Measurements from ENCODE around the gene CYTH1. TPM values are rescaled to one million over a fixed set of nuclear protein-coding genes. Genes with fewer than 3 reads are reported as not detected.
A peak's percentile ranks its signal among the peaks of the same experiment; 100 is the strongest.

The CYTH1 gene
- total and polyA plus RNA-seq, 8 donors, result 36.6 to 96.1 (median 41.3) TPM

GRCh38 chr17:78634154-78634553 is 147.9 kb downstream of the CYTH1 start:
- H3K4me3 ChIP-seq, result no peak overlapping the region

DNA sequence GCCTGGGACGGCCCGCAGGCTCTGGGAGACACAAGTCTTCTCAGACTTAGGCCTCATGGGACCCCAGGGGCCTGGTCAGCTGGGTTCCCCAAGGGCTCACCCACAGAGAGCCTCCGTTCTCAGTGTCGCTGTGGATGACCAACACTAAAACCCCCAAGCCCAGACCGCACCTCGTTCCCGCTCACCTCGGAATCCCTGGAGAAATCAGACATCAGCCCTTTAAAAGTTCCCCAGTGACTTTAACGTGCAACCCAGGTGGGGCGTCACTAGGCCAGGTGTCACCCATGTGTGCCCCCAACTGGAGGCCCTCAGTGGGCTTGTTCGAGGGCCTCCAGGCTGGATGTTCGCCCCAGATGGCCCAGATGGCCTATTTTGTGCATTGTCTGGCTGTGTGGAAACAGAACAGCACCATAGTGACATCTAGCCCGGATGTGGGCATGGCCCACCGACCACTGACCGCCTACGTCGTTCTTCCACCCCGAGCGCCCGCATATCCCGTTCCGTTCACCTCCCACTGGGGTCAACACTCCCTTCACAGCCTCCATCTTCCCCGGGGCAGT is 152.6 kb downstream of the CYTH1 start:
- Histone ChIP-seq H3K4me3 (no peak overlapping the region), H3K36me3 (no peaks in the 10 kb centered on the region), H3K27ac (no peak overlapping the region), H3K27me3 (no peaks in the 10 kb centered on the region), H3K9me3 (no peaks in the 10 kb centered on the region), H3K4me1 (no peaks in the 10 kb centered on the region)
- intact Hi-C loops (cut with DNase I), result no loop called here
- TF ChIP-seq, protein P1, sequence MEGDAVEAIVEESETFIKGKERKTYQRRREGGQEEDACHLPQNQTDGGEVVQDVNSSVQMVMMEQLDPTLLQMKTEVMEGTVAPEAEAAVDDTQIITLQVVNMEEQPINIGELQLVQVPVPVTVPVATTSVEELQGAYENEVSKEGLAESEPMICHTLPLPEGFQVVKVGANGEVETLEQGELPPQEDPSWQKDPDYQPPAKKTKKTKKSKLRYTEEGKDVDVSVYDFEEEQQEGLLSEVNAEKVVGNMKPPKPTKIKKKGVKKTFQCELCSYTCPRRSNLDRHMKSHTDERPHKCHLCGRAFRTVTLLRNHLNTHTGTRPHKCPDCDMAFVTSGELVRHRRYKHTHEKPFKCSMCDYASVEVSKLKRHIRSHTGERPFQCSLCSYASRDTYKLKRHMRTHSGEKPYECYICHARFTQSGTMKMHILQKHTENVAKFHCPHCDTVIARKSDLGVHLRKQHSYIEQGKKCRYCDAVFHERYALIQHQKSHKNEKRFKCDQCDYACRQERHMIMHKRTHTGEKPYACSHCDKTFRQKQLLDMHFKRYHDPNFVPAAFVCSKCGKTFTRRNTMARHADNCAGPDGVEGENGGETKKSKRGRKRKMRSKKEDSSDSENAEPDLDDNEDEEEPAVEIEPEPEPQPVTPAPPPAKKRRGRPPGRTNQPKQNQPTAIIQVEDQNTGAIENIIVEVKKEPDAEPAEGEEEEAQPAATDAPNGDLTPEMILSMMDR (IDR thresholded peaks at IDR 0.05), result no peak
- DNase-seq, result peak in 1 of 4 donors; percentile 53
- ATAC-seq, result no peak

More at GRCh38 chr17:78634154-78634553, 147.9 kb downstream of the CYTH1 start:
- Histone ChIP-seq H3K27me3 (no peaks in the 10 kb centered on the region), H3K36me3 (no peaks in the 10 kb centered on the region), H3K4me1 (peaks cover 0 to 12% of the 10 kb centered on the region in 2 donors), H3K9me3 (no peaks in the 10 kb centered on the region), H3K27ac (no peak overlapping the region)
- DNase-seq, result no peak
- TF ChIP-seq, protein P1 (IDR thresholded peaks at IDR 0.05), result no peak
- ATAC-seq, result no peak
- intact Hi-C loops (cut with DNase I), result no loop called here

DNA sequence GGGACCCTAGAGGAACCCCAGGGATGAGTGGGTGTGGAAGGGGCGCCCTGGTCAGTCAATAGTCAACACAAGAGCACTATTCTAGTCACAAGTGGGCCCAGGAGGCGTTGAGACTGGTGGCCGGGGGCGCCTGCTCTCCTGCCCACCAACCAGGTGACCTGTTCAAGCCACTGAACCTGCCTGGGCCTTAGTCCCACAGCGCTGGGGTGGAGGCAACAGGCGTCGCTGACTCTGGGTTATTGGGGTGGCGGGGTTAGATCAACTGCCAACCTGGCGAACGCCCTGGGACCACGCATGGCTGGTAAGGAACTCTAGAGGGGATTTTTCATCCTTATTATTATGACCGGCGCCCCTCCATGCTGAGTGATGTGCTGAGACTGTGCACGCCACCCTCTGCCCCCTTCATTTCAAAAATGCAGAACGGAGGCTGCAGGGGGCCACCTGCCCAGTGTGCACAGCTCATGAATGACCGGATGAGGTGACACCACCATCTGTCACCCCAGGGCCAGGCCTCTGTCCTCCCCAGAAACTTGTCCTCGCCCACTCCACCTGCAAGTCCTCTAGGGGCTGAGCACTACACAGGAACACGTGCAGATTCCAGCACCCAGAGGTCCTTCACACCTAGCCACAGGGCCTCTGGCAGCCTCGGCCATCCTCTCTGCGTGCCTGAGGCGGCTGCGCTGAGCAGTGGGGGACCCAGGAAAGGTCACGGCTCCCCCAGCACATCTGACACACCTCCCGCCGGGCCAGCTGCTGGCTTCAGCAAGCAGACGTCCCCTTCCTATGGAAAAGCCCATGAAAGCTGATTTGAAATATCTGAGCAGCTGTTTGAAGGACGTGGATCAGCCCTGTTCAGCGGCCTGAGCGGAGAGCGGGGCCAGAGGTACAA is 153.3 kb downstream of the CYTH1 start:
- no peak for ATAC-seq
- DNase-seq, result peak in 1 of 4 donors; percentile 63

DNA sequence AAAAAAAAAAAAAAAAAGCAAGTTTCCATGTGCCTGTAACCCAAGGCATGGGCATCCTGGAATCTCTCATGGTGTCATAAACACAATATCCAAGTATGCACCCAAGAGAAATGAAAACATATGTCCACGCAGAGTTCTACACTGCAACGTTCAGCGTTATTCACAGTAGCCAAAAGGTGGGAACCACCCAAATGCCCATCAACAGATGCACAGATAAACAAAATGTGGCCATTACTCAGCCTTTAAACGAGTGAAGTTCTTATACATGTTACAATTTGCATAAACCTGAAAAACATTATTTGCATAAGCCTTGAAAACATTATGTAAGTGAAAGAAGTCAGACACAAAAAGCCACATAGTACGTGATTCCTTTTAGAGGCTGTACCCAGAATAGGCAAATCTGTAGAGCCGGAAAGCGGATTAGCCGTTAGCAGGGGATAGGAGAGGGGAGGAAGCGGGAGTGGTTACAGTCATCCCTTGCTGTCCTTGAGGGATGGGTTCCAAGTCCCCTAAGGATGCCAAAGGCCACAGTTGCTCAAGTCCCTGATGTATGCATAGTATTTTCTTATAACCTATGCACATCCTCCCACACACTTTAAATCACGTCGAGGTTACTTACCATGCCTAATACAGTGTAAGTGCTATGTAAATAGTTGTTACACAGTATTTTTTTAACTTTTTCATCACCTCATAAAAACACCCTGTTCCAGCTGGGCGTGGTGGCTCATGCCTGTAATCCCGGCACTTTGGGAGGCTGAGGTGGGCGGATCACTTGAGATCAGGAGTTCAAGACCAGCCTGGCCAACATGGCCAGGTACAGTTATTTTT is 157.5 kb downstream of the CYTH1 start:
- H3K27me3 ChIP-seq, result no peaks in the 10 kb centered on the region
- DNase-seq (peak in 1 of 4 donors; percentile 4), ATAC-seq (no peak)
- no peaks in the 10 kb centered on the region for H3K36me3 ChIP-seq
- H3K27ac ChIP-seq, result no peak overlapping the region
- H3K4me3 ChIP-seq, result no peak overlapping the region
- intact Hi-C loops (cut with DNase I), result no loop called here
- no peaks in the 10 kb centered on the region for H3K9me3 ChIP-seq
- TF ChIP-seq, protein P1 (IDR thresholded peaks at IDR 0.05), result no peak
- H3K4me1 ChIP-seq, result no peaks in the 10 kb centered on the region

More for the DNA sequence above, 153.3 kb downstream of the CYTH1 start:
- Histone ChIP-seq H3K27me3 (no peaks in the 10 kb centered on the region), H3K9me3 (no peaks in the 10 kb centered on the region), H3K27ac (no peak overlapping the region), H3K4me3 (no peak overlapping the region), H3K36me3 (no peaks in the 10 kb centered on the region), H3K4me1 (no peaks in the 10 kb centered on the region)
- TF ChIP-seq, protein P1 (IDR thresholded peaks at IDR 0.05), result no peak
- intact Hi-C loops (cut with DNase I), result no loop called here

Other genes with a start within 250 kb of the CYTH1 start
- under 1 TPM; 0.64 to 0.86 TPM for gene DNAH17, start 204.9 kb downstream of the CYTH1 start, total RNA-seq
- 1 to 10 TPM; 3.2 to 7.2 (median 4.1) TPM for gene DNAH17, start 204.9 kb downstream of the CYTH1 start, polyA plus RNA-seq (ENCODE audit: insufficient read length in 6 of 6)
- gene USP36, start 58.5 kb upstream of the CYTH1 start, total RNA-seq, result 10 to 100 TPM; 29.2 to 44.2 TPM
- 10 to 100 TPM; 38.5 to 53.7 (median 46.6) TPM for gene USP36, start 58.5 kb upstream of the CYTH1 start, polyA plus RNA-seq (ENCODE audit: insufficient read length in 6 of 6)
- 1 to 10 TPM; 1.6 to 6.6 TPM for gene CEP295NL, start 120.9 kb upstream of the CYTH1 start, total RNA-seq
- 1 to 10 TPM in 1 of 6 donors, under 1 TPM in 5; 0.37 to 1.6 (median 0.58) TPM for gene CEP295NL, start 120.9 kb upstream of the CYTH1 start, polyA plus RNA-seq (ENCODE audit: insufficient read length in 6 of 6)
- 100 to 1,000 TPM; 196 to 313 TPM for gene TIMP2, start 143.1 kb upstream of the CYTH1 start, total RNA-seq
- 100 to 1,000 TPM; 158 to 196 (median 174) TPM for gene TIMP2, start 143.1 kb upstream of the CYTH1 start, polyA plus RNA-seq (ENCODE audit: insufficient read length in 6 of 6)
- gene LGALS3BP, start 197.7 kb upstream of the CYTH1 start, total RNA-seq, result 100 to 1,000 TPM; 379 to 688 TPM
- 100 to 1,000 TPM; 155 to 215 (median 173) TPM for gene LGALS3BP, start 197.7 kb upstream of the CYTH1 start, polyA plus RNA-seq (ENCODE audit: insufficient read length in 6 of 6)
- gene CANT1, start 227.5 kb upstream of the CYTH1 start, total RNA-seq, result 10 to 100 TPM; 57.2 to 69.0 TPM
- gene CANT1, start 227.5 kb upstream of the CYTH1 start, polyA plus RNA-seq (ENCODE audit: insufficient read length in 6 of 6), result 10 to 100 TPM; 37.9 to 47.7 (median 40.0) TPM
- 10 to 100 TPM; 14.9 to 31.4 TPM for gene C1QTNF1, start 241.9 kb upstream of the CYTH1 start, total RNA-seq
- 1 to 10 TPM; 1.4 to 2.4 (median 2.1) TPM for gene C1QTNF1, start 241.9 kb upstream of the CYTH1 start, polyA plus RNA-seq (ENCODE audit: insufficient read length in 6 of 6)

All from left lung (tissue), 10 donors.